Calu3 (cell line): Measurements from ENCODE around the gene LPAR1. TPM values are rescaled to one million over a fixed set of nuclear protein-coding genes. Genes with fewer than 3 reads are reported as not detected.

Experiments used
- BruUV-seq: library from RNA; stranded (reverse); fragments of 400-500 nt; replicated peaks from 2 replicates; lab custom pipeline; 2021; lab: Mats Ljungman, UMichigan
- CTCF ChIA-PET: fragments of 300-600 bp; sonication (Branson Sonifier 250); formaldehyde crosslinking; loops from one replicate; lab custom pipeline; 2022; ENCODE audit warnings: antibody characterized with exemption; lab: Charles Lee
- DNase-seq: peaks from one replicate; pipeline ENCODE4 v3.0.0; 2022
- H3K27ac Mint-ChIP-seq: one replicate; pipeline ENCODE4 v1.8.0; 2022; ENCODE audit warnings: mixed read lengths; ENCODE audit not compliant: unreplicated experiment
- H3K27me3 Mint-ChIP-seq: one replicate; pipeline ENCODE4 v1.8.0; 2022; ENCODE audit warnings: mixed read lengths; ENCODE audit not compliant: unreplicated experiment
- H3K36me3 Mint-ChIP-seq: one replicate; pipeline ENCODE4 v1.8.0; 2022; ENCODE audit warnings: mild to moderate bottlenecking, moderate library complexity, mixed read lengths; ENCODE audit not compliant: insufficient read depth, unreplicated experiment
- H3K4me1 Mint-ChIP-seq: one replicate; pipeline ENCODE4 v1.8.0; 2022; ENCODE audit warnings: mild to moderate bottlenecking, low read depth, mixed read lengths; ENCODE audit not compliant: unreplicated experiment
- H3K4me3 Mint-ChIP-seq: one replicate; pipeline ENCODE4 v1.8.0; 2022; ENCODE audit warnings: mild to moderate bottlenecking, low read depth, moderate library complexity, mixed read lengths; ENCODE audit not compliant: unreplicated experiment
- H3K9me3 Mint-ChIP-seq: one replicate; pipeline ENCODE4 v1.8.0; 2022; ENCODE audit warnings: low read depth, mixed read lengths; ENCODE audit not compliant: unreplicated experiment
- intact Hi-C: fragments of 100-400 bp; cut with micrococcal nuclease; formaldehyde crosslinking; loops from one replicate; pipeline ENCODE4 v1.10.0; 2022; ENCODE audit not compliant: unreplicated experiment
- total RNA-seq: library from RNA; stranded (reverse); gene quantifications from 2 replicates; pipeline ENCODE4 v1.2.3, GENCODE V29; 2022
- TF ChIP-seq, protein P1 (sequence below): fragments of 200-600 bp; IDR thresholded peaks from one replicate; pipeline ENCODE4 v1.8.0; 2022; ENCODE audit warnings: antibody characterized with exemption; ENCODE audit not compliant: unreplicated experiment

Gene LPAR1
- total RNA-seq, 1 experiment from 2014 or later = 6.3 TPM

GRCh38 chr9:111068383-111068730 is 30.1 kb upstream of the LPAR1 start:
- no peaks in the 10 kb centered on the region for H3K4me1 Mint-ChIP-seq
- DNase-seq = no peak
- no peaks in the 10 kb centered on the region for H3K9me3 Mint-ChIP-seq
- H3K27me3 Mint-ChIP-seq = no peaks in the 10 kb centered on the region
- no peak overlapping the region for H3K27ac Mint-ChIP-seq
- no TSS peak for BruUV-seq
- intact Hi-C loops = no loop called here
- TF ChIP-seq, protein P1, sequence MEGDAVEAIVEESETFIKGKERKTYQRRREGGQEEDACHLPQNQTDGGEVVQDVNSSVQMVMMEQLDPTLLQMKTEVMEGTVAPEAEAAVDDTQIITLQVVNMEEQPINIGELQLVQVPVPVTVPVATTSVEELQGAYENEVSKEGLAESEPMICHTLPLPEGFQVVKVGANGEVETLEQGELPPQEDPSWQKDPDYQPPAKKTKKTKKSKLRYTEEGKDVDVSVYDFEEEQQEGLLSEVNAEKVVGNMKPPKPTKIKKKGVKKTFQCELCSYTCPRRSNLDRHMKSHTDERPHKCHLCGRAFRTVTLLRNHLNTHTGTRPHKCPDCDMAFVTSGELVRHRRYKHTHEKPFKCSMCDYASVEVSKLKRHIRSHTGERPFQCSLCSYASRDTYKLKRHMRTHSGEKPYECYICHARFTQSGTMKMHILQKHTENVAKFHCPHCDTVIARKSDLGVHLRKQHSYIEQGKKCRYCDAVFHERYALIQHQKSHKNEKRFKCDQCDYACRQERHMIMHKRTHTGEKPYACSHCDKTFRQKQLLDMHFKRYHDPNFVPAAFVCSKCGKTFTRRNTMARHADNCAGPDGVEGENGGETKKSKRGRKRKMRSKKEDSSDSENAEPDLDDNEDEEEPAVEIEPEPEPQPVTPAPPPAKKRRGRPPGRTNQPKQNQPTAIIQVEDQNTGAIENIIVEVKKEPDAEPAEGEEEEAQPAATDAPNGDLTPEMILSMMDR = no peak
- H3K4me3 Mint-ChIP-seq = no peak overlapping the region
- H3K36me3 Mint-ChIP-seq = no peaks in the 10 kb centered on the region
- CTCF ChIA-PET = no interaction called here

- intact Hi-C loops = no loop called here
- H3K36me3 Mint-ChIP-seq = no peaks in the 10 kb centered on the region
- no peak overlapping the region for H3K27ac Mint-ChIP-seq
- TF ChIP-seq, protein P1 = no peak
- no peaks in the 10 kb centered on the region for H3K27me3 Mint-ChIP-seq
- no peaks in the 10 kb centered on the region for H3K9me3 Mint-ChIP-seq
- no peaks in the 10 kb centered on the region for H3K4me1 Mint-ChIP-seq
- H3K4me3 Mint-ChIP-seq = no peak overlapping the region
- DNase-seq = no peak
- CTCF ChIA-PET = no interaction called here
- no TSS peak for BruUV-seq
These were observed 28.2 kb upstream of the LPAR1 start for GRCh38 chr9:111066468-111066867.

- H3K27me3 Mint-ChIP-seq = no peaks in the 10 kb centered on the region
- peaks cover under 1% of the 10 kb centered on the region for H3K9me3 Mint-ChIP-seq
- intact Hi-C loops = no loop called here
- no peak overlapping the region for H3K27ac Mint-ChIP-seq
- BruUV-seq = no TSS peak
- no peak for DNase-seq
- H3K36me3 Mint-ChIP-seq = no peaks in the 10 kb centered on the region
- H3K4me1 Mint-ChIP-seq = no peaks in the 10 kb centered on the region
- CTCF ChIA-PET = no interaction called here
- H3K4me3 Mint-ChIP-seq = no peak overlapping the region
- TF ChIP-seq, protein P1 = no peak
These were observed 27.1 kb upstream of the LPAR1 start for GRCh38 chr9:111065414-111065813.

DNA sequence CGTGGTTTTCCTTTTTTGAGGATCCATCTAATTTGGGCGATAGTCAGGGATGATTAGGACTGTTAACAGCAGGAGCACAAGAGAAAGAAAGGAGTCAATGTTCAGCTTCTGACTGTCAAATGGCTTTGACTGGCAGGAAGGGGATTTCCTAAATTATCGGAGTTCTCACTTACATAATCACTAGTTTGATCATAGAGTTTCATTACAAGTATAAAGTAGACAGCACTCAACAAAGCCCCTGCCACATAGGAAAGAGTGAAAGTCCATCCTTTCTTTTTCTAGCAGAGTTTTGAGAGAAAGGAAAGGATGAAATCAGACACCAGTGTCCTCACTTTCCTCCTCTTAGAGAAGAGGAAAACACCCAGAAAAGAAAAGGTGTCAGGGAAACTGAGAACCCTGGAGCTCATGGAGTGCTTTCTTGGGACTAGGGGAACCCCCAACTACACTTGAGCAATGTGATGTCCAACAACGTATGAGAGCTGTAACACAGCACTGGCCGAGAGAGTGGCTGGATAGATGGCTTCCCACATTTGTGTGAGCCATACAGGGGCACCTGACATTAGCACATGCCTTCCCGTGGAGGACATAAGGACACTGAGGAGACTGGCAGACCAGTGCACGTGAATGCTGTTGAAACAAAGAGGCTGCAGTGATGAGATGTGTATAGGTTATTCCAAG is 26.0 kb upstream of the LPAR1 start:
- H3K36me3 Mint-ChIP-seq = no peaks in the 10 kb centered on the region
- CTCF ChIA-PET = no interaction called here
- H3K4me1 Mint-ChIP-seq = no peaks in the 10 kb centered on the region
- BruUV-seq = no TSS peak
- H3K27ac Mint-ChIP-seq = no peak overlapping the region
- H3K4me3 Mint-ChIP-seq = no peak overlapping the region
- H3K9me3 Mint-ChIP-seq = peaks cover 5% of the 10 kb centered on the region
- TF ChIP-seq, protein P1 = no peak
- DNase-seq = no peak
- no peaks in the 10 kb centered on the region for H3K27me3 Mint-ChIP-seq
- intact Hi-C loops = no loop called here
